LNCAP (cell line): ENCODE results near the gene DOCK1.

Experiments
- CTCF ChIP-seq: fragments of 450-650 bp; IDR thresholded peaks from 2 replicates; pipeline ENCODE4 v1.5.1; 2017; ENCODE audit warnings: mild to moderate bottlenecking

Gene DOCK1

GRCh38 chr10:127012769-127013152 lies 107.5 kb downstream of the DOCK1 start:
- TF ChIP-seq CTCF = no peak

GRCh38 chr10:127013211-127013656 lies 108.0 kb downstream of the DOCK1 start:
- no peak for TF ChIP-seq CTCF

GRCh38 chr10:127013691-127014473 lies 108.7 kb downstream of the DOCK1 start:
- no peak for TF ChIP-seq CTCF

GRCh38 chr10:127014671-127015070 lies 109.4 kb downstream of the DOCK1 start:
- TF ChIP-seq CTCF = no peak

- TF ChIP-seq CTCF = no peak
Measured at GRCh38 chr10:127015373-127015772, 110.1 kb downstream of the DOCK1 start.

GRCh38 chr10:127016331-127016730 lies 111.1 kb downstream of the DOCK1 start:
- no peak for TF ChIP-seq CTCF

GRCh38 chr10:127017541-127018297 lies 112.5 kb downstream of the DOCK1 start:
- TF ChIP-seq CTCF = no peak
